ENCODE data around the gene PLAAT4. TPM values are rescaled to one million over a fixed set of nuclear protein-coding genes. Genes with fewer than 3 reads are reported as not detected.

Gene PLAAT4
- total and polyA plus RNA-seq, 2 of the 8 experiments (the other 6 are each of a cell fraction or from before 2014, with no cell fraction given) = 2.8 to 4.1 TPM

DNA sequence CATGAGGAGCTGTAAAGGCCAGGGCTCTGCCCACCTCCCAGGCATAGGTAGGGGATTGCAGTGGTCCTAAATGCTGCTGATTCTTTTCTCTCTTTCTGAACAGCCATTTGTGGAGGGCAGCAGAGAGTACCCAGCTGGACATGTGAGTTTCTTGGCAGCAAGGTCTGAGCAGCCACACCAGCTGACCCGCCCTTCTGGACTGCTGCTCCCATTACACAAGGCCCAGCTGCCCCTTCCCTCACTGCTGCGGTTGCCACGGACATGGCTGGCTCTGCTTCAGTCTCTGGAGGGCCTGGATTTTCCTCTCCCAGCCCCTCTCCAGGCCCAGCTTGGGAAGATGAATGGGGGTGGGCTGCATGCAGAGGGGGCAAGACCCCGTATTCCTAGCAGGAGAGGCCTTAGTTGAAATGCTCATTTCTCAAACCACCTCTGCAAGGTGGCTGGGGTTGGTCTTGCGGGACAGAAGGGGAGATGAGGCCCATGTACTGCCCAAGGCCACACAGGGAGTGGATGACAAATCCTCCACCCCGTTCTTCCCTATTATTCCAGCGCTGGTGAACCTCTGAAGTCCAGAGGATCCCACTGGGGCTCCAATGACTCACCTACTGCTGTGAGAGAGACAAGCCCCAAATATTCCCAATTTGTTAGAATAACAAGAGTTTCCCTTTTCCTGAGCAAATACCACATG, 26.1 kb upstream of the PLAAT4 start:
- H2AK5ac ChIP-seq (ENCODE audit: low read depth, low read length) = no peak overlapping the region
- DNase-seq (ENCODE audit: low read depth in 1 of 2, low spot score in 2 of 2) = no peak
- no peaks in the 10 kb centered on the region for H3K9me3 ChIP-seq (ENCODE audit: insufficient read depth in 2 of 2, low read depth in 1 of 2, low read length in 1 of 2)
- H3K4ac ChIP-seq (replicated peaks; ENCODE audit: insufficient read length, low read depth, low read length) = peak overlapping the region; percentile 80
- no peaks in the 10 kb centered on the region for H3K27me3 ChIP-seq (replicated peaks in 1 of 4; ENCODE audit: control insufficient read depth in 3 of 4, extremely low read depth in 1 of 4, insufficient read depth in 3 of 4, low read length in 3 of 4)
- H3K79me1 ChIP-seq (ENCODE audit: low read depth, low read length) = no peaks in the 10 kb centered on the region
- peaks cover 5 to 16% (median 6%) of the 10 kb centered on the region in 4 experiments for H3K4me1 ChIP-seq (replicated peaks in 1 of 4; ENCODE audit: control insufficient read depth in 3 of 4, insufficient read depth in 4 of 4, low read length in 3 of 4)
- H3K4me3 ChIP-seq (ENCODE audit: extremely low read depth in 1 of 4, insufficient read depth in 2 of 4, low read depth in 3 of 4, low read length in 4 of 4) = no peak overlapping the region
- H3K18ac ChIP-seq (ENCODE audit: extremely low read depth, low read length) = no peak overlapping the region; the same call in 1 of the 2 replicates
- H3K56ac ChIP-seq (replicated peaks; ENCODE audit: insufficient read length, low read depth, low read length) = no peak overlapping the region
- no peak overlapping the region for H3K14ac ChIP-seq (ENCODE audit: insufficient read length)
- H4K8ac ChIP-seq (ENCODE audit: extremely low read depth, insufficient read depth, low read length) = no peak overlapping the region
- no peak overlapping the region for H2BK15ac ChIP-seq (ENCODE audit: low read length)
- CTCF ChIA-PET (ENCODE audit: partially characterized antibody) = interaction anchor here (1.0 to 8.2 kb wide), 8 partner anchors 10 to 490 kb away, joined by 3 to 97 read pairs (median 4); partner anchors contain the start of gene PLAAT5
- H3K79me2 ChIP-seq (ENCODE audit: control insufficient read depth in 1 of 2, insufficient read depth in 2 of 2, low read length in 2 of 2) = no peaks in the 10 kb centered on the region
- no peaks in the 10 kb centered on the region for H3K36me3 ChIP-seq (ENCODE audit: control insufficient read depth in 2 of 4, insufficient read depth in 4 of 4, low read length in 3 of 4)
- H3K23ac ChIP-seq (ENCODE audit: insufficient read length) = no peak overlapping the region
- H4K20me1 ChIP-seq (replicated peaks in 1 of 2; ENCODE audit: control insufficient read depth in 1 of 2, insufficient read depth in 2 of 2, low read length in 2 of 2) = no peaks in the 10 kb centered on the region
- no peak overlapping the region for H2AFZ ChIP-seq (ENCODE audit: low read length)
- POLR2A ChIA-PET (ENCODE audit: partially characterized antibody) = interaction anchor here (0.6 to 2.2 kb wide), 3 partner anchors 19 to 248 kb away, joined by 3 to 9 read pairs (median 4); no protein-coding TSS in a partner anchor
- no peak overlapping the region; the same call in 1 of the 2 replicates for H2BK20ac ChIP-seq (ENCODE audit: low read length)
- H4K91ac ChIP-seq (replicated peaks; ENCODE audit: insufficient read length, low read length) = peak overlapping the region; percentile 12
- WGBS, 2 experiments (ENCODE audit: extremely low coverage in 1 of 2, insufficient coverage in 1 of 2, insufficient read length in 1 of 2, insufficient replicate concordance in 2 of 2, low coverage in 1 of 2, low lambda C conversion rate in 2 of 2, missing lambda C conversion rate in 1 of 2) = 89% methylated on average over 7 of the region's 7 CpGs; no CpG with 5 or more reads in 1 of the 2 experiments
- H3K27ac ChIP-seq (ENCODE audit: low read depth, low read length) = no peak overlapping the region
- no peak overlapping the region for H3K4me2 ChIP-seq (ENCODE audit: insufficient read depth in 1 of 2, low read depth in 2 of 2, low read length in 2 of 2)
- no peak overlapping the region for H2BK120ac ChIP-seq (replicated peaks; ENCODE audit: low read depth, low read length)
- H3K9ac ChIP-seq (replicated peaks in 1 of 4; ENCODE audit: extremely low read depth in 1 of 4, low read depth in 3 of 4, low read length in 3 of 4) = no peak overlapping the region
- H4K5ac ChIP-seq (ENCODE audit: insufficient read length, low read depth, low read length) = no peak overlapping the region
- no peaks in the 10 kb centered on the region for H3K23me2 ChIP-seq (ENCODE audit: low read depth, low read length)
- H2BK12ac ChIP-seq (ENCODE audit: low read depth, low read length) = peak overlapping the region; percentile 75; the same call in 1 of the 2 replicates
- no peak for FAIRE-seq
- H2BK5ac ChIP-seq (ENCODE audit: low read depth, low read length) = peak overlapping the region; percentile 4; the same call in 1 of the 2 replicates
- no peak for TF ChIP-seq CEBPB (IDR thresholded peaks at IDR 0.05; ENCODE audit: low read depth, low read length)

Data from H1 (cell line).